ENCODE results near the gene CORO7.

Gene CORO7

DNA sequence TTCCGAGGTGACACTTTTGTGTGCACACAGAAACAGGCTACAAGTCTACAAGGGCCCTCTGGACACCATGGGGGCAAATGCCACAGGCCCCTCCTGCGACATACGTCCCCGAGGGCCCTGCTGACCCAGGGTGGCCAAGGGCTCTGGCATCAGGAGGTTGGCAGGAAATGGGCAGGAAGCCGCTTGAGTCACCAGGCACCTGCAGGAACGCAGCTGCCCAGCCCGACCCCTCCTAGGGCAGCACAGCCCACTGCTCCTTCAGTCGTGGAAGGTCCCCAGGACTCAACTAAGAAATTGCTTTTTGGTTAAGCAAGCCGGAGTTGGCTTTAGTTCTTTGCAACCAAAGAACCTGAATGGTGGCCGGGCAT, 8.1 kb downstream of the CORO7 start:
- TF ChIP-seq, protein P1, sequence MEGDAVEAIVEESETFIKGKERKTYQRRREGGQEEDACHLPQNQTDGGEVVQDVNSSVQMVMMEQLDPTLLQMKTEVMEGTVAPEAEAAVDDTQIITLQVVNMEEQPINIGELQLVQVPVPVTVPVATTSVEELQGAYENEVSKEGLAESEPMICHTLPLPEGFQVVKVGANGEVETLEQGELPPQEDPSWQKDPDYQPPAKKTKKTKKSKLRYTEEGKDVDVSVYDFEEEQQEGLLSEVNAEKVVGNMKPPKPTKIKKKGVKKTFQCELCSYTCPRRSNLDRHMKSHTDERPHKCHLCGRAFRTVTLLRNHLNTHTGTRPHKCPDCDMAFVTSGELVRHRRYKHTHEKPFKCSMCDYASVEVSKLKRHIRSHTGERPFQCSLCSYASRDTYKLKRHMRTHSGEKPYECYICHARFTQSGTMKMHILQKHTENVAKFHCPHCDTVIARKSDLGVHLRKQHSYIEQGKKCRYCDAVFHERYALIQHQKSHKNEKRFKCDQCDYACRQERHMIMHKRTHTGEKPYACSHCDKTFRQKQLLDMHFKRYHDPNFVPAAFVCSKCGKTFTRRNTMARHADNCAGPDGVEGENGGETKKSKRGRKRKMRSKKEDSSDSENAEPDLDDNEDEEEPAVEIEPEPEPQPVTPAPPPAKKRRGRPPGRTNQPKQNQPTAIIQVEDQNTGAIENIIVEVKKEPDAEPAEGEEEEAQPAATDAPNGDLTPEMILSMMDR (IDR thresholded peaks at IDR 0.05; ENCODE audit: borderline replicate concordance, control extremely low read depth, extremely low read depth, insufficient read depth, missing control alignments), result no peak
- no peak for DNase-seq (ENCODE audit: low spot score)
- in situ Hi-C loops (cut with MboI; ENCODE audit: low sequenced_read_pairs, unreplicated experiment), result no loop called here

DNA sequence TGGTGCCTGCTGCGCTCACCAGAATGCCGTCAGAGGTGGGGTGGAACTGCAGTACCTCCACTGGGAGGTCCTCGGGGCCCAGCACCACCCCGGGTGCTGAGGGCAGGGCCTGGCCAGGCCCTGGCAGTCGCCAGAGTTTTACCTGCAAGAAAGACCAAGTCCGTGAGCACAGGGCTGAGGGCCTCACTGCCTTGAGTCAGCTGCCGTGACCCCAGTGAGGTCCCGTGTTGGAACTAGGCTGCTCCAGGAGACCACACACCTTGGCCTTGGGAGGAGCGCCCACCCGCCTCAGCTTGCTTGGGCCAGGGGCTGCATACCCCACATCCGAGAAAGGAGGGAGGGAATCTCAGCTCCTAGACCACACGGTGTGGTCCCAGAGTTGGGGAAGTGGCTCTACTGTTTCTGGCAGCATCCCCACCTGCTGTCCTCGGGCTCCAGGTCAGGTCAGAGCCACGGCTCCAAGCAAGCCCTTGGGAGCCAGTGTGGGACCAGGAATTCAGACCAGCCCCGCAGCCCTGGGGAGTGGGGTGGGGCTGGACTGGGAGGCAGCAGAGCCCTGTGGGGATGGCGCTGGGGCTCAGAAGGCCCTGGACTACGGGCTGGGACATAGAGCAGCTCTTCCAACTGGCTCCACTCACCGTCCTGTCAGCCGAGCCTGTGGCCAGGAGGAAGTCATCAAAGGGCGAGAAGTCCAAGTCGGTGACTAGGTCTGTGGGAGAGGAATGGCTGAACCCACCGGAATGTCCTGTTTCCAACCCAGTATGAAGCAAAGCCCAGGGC, 8.7 kb downstream of the CORO7 start:
- in situ Hi-C loops (cut with MboI; ENCODE audit: low sequenced_read_pairs, unreplicated experiment), result no loop called here
- no peak for DNase-seq (ENCODE audit: low spot score)
- TF ChIP-seq, protein P1 (IDR thresholded peaks at IDR 0.05; ENCODE audit: borderline replicate concordance, control extremely low read depth, extremely low read depth, insufficient read depth, missing control alignments), result no peak

DNA sequence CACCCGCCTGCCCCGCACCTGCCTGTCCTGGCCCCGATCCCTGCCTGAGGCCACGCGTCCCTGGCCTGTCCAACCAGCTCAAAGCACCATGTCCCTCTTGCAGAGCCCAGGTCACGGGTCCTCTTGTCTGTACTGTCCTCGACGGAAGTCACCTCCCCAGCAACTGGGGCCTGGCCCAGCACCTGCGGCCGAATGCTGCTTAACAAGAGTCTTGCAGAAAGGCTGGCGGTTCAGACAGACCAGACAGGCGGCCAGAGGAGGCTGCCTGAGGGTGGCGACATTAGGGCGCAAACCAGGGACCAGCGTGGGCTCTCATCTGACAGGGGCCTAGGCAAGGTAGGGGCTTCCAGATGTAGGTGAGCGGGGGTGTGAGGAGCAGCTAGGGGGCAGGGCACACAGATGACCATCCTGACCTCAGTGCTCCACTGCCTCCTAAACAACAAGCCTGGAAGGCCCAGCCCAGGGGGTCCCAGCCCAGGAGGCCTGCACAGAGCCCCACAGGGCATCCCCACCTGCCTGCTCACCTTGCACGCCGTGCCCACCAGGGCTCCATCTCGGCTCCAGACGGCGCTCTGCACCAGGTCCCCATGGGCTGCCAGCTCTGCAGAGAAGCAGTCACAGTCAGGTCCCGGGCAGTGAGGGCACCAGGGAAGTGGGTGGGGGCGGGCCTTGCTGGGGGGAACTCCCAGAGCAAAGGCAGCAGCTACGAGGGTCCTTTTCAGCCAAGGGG, 11.3 kb downstream of the CORO7 start:
- no peak for DNase-seq (ENCODE audit: low spot score)
- TF ChIP-seq, protein P1 (IDR thresholded peaks at IDR 0.05; ENCODE audit: borderline replicate concordance, control extremely low read depth, extremely low read depth, insufficient read depth, missing control alignments), result no peak
- in situ Hi-C loops (cut with MboI; ENCODE audit: low sequenced_read_pairs, unreplicated experiment), result no loop called here

DNA sequence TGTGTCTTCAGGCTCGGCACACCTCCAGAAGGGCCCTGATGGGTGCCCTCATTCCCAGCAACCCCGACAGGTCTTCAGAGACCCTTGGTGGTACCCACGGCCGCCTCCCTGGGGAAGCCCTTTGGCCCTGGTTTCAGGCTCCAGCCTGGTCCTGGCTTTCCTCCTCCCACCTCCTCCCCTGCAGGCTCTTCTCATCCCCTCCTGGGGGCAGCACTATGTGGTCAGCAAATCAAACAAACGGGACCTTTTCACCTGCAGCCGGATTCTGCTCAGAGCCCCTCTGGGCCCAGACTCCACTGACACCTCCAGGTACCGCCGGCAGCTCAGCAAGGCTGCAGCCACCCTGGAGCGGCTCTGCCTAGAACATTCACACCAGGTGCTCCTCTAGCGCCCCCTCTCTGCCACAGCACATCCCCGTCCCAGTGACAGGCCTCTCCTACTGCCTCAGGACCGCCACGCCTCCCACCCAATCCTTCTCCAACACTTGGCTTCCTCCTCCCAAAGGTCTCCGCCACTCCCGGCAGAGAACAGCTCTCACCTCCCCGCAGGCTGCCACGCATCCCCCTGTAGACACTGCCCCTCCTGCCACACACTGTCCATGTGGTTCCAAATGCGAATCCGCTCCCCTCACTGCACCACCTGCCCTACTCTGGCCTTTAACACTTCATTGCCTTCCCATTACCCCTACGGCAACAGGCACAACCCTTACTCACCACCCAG, 12.0 kb downstream of the CORO7 start:
- TF ChIP-seq, protein P1 (IDR thresholded peaks at IDR 0.05; ENCODE audit: borderline replicate concordance, control extremely low read depth, extremely low read depth, insufficient read depth, missing control alignments), result no peak
- in situ Hi-C loops (cut with MboI; ENCODE audit: low sequenced_read_pairs, unreplicated experiment), result no loop called here
- no peak for DNase-seq (ENCODE audit: low spot score)

DNA sequence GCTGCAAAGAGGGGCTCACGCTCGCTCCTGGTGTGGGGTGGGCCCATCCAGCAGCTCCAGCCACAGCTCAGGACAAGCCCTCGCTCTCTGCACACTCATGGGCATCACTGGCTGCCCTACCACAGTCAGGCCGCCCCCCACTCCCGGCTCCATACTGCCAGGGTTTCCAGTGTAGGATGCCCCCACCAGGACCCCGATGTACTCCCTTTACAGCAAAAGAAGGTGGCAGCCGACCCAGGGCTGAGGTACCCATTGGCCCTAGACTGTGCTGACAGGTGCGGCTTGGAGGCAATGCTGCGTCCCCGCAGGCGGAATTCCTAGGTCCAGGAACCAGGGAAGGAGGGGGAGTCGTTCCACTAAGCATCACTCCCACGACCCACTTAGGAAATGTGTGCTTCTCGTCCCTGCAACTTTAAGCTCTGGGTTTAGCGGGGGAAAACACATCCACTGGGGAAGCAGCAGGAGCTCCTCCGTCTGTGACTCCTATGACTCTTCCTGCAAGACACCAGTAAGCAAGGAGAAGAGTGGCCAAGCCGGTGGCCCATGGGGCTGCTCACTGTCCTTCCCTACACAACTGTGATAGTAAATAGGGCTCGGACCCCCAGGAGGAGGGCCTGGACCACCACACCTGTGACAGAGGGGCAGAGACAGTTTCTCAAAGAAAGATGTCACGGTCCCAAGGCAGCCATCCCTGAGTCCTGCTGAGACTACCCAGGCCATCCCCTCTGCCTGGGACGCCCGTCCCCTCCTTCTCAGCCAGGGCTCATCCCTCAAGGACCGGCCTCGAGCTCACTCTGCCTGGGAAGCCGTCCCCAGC, 13.1 kb downstream of the CORO7 start:
- in situ Hi-C loops (cut with MboI; ENCODE audit: low sequenced_read_pairs, unreplicated experiment), result no loop called here
- DNase-seq (ENCODE audit: low spot score), result no peak
- TF ChIP-seq, protein P1 (IDR thresholded peaks at IDR 0.05; ENCODE audit: borderline replicate concordance, control extremely low read depth, extremely low read depth, insufficient read depth, missing control alignments), result no peak

All from GM13976 (cell line).